GM21723 (cell line): ENCODE data around the gene CRELD2.

Experiments
- ATAC-seq: cut with Tn5 transposase; IDR thresholded peaks from one replicate; pipeline ENCODE4 v1.9.1; 2021; ENCODE audit warnings: mild to moderate bottlenecking, moderate library complexity; ENCODE audit not compliant: unreplicated experiment

Gene CRELD2

GRCh38 chr22:49887064-49887451 is 31.4 kb upstream of the CRELD2 start:
- no peak for ATAC-seq

GRCh38 chr22:49887702-49888101 is 30.7 kb upstream of the CRELD2 start:
- no peak for ATAC-seq

- ATAC-seq: no peak
Observed at GRCh38 chr22:49889071-49889470, 29.4 kb upstream of the CRELD2 start.

GRCh38 chr22:49892226-49892899 is 26.1 kb upstream of the CRELD2 start:
- no peak for ATAC-seq

GRCh38 chr22:49893025-49893424 is 25.4 kb upstream of the CRELD2 start:
- no peak for ATAC-seq

GRCh38 chr22:49894322-49895054 is 23.9 kb upstream of the CRELD2 start:
- ATAC-seq: no peak

- ATAC-seq: no peak
Observed at GRCh38 chr22:49896201-49896600, 22.2 kb upstream of the CRELD2 start.

- no peak for ATAC-seq
Observed at GRCh38 chr22:49897015-49897684, 21.3 kb upstream of the CRELD2 start.

GRCh38 chr22:49899530-49899929 is 18.9 kb upstream of the CRELD2 start:
- ATAC-seq: no peak

- no peak for ATAC-seq
Observed at GRCh38 chr22:49900441-49901230, 17.8 kb upstream of the CRELD2 start.

- no peak for ATAC-seq
Observed at GRCh38 chr22:49901457-49901856, 17.0 kb upstream of the CRELD2 start.

GRCh38 chr22:49903322-49904039 is 15.0 kb upstream of the CRELD2 start:
- no peak for ATAC-seq

- ATAC-seq: no peak
Observed at GRCh38 chr22:49904040-49904369, 14.4 kb upstream of the CRELD2 start.

- ATAC-seq: no peak
Observed at GRCh38 chr22:49905465-49905864, 13.0 kb upstream of the CRELD2 start.

GRCh38 chr22:49906071-49906798 is 12.2 kb upstream of the CRELD2 start:
- ATAC-seq: no peak

GRCh38 chr22:49906799-49907290 is 11.6 kb upstream of the CRELD2 start:
- ATAC-seq: no peak

- ATAC-seq: no peak
Observed at GRCh38 chr22:49907807-49908206, 10.6 kb upstream of the CRELD2 start.

- no peak for ATAC-seq
Observed at GRCh38 chr22:49909476-49910205, 8.8 kb upstream of the CRELD2 start.
